ENCODE measurements around the gene ABCC5. TPM values are rescaled to one million over a fixed set of nuclear protein-coding genes. Genes with fewer than 3 reads are reported as not detected.

ABCC5 gene
- total RNA-seq, 1 donor from 2014 or later: 52.0 TPM

- no peak overlapping the region for H2AFZ ChIP-seq (ENCODE audit: low read depth, low read length)
- no peak overlapping the region for H3K27ac ChIP-seq (ENCODE audit: low read depth, low read length)
- H3K9ac ChIP-seq (ENCODE audit: low read length): no peak overlapping the region
- TF ChIP-seq, protein P1, sequence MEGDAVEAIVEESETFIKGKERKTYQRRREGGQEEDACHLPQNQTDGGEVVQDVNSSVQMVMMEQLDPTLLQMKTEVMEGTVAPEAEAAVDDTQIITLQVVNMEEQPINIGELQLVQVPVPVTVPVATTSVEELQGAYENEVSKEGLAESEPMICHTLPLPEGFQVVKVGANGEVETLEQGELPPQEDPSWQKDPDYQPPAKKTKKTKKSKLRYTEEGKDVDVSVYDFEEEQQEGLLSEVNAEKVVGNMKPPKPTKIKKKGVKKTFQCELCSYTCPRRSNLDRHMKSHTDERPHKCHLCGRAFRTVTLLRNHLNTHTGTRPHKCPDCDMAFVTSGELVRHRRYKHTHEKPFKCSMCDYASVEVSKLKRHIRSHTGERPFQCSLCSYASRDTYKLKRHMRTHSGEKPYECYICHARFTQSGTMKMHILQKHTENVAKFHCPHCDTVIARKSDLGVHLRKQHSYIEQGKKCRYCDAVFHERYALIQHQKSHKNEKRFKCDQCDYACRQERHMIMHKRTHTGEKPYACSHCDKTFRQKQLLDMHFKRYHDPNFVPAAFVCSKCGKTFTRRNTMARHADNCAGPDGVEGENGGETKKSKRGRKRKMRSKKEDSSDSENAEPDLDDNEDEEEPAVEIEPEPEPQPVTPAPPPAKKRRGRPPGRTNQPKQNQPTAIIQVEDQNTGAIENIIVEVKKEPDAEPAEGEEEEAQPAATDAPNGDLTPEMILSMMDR (IDR thresholded peaks at IDR 0.05; ENCODE audit: insufficient read depth, low read depth, low read length): no peak
- no peak for TF ChIP-seq EZH2 (IDR thresholded peaks at IDR 0.05; ENCODE audit: insufficient read depth, low read length)
- H3K36me3 ChIP-seq (ENCODE audit: insufficient read depth, low read length): peaks cover 30% of the 10 kb centered on the region
- H3K4me2 ChIP-seq (ENCODE audit: low read length): no peak overlapping the region
- no peak overlapping the region for H3K27ac Mint-ChIP-seq (ENCODE audit: unreplicated experiment)
- H3K79me2 ChIP-seq (ENCODE audit: insufficient read depth, low read length): no peaks in the 10 kb centered on the region
- no peaks in the 10 kb centered on the region for H4K20me1 ChIP-seq (ENCODE audit: insufficient read depth, low read length)
- H3K9me3 Mint-ChIP-seq (ENCODE audit: unreplicated experiment): no peaks in the 10 kb centered on the region
- H3K9me3 ChIP-seq (ENCODE audit: insufficient read depth, low read depth, low read length): no peaks in the 10 kb centered on the region
- H3K4me1 ChIP-seq (ENCODE audit: insufficient read depth, low read length): no peaks in the 10 kb centered on the region
- FAIRE-seq (no peak), DNase-seq (ENCODE audit: low read depth) (no peak)
- peaks cover 34% of the 10 kb centered on the region for H3K36me3 Mint-ChIP-seq (ENCODE audit: low read depth, unreplicated experiment)
- H3K4me3 ChIP-seq (ENCODE audit: insufficient read depth, low read depth, low read length): no peak overlapping the region
- no peak overlapping the region for H3K4me3 Mint-ChIP-seq (ENCODE audit: unreplicated experiment)
- H3K27me3 Mint-ChIP-seq (ENCODE audit: low read depth, unreplicated experiment): no peaks in the 10 kb centered on the region
- no peaks in the 10 kb centered on the region for H3K4me1 Mint-ChIP-seq (ENCODE audit: low read depth, unreplicated experiment)
- no peaks in the 10 kb centered on the region for H3K27me3 ChIP-seq (ENCODE audit: insufficient read depth, low read length)
Measured at GRCh38 chr3:183962807-183963206, 54.9 kb downstream of the ABCC5 start.

DNA sequence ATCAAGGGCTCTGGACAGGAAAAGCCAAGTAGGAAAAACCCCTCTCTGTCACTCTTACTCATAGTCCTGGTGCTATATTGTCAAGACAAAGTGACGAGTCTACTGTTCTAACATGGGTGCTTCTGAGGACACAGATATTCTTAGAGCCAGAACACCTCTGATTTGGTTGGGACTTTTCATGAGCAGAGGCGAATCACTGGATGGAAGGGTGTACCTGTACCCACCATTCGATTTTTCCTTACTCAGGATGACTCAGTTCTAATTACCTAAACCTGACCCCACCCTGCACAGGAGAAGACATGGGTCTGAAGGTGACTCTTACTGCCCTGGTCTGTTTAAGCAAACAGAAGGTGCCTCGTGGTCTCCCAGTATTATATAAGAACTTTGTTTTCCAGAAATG lies 58.5 kb downstream of the ABCC5 start:
- Histone ChIP-seq H3K4me3 (ENCODE audit: insufficient read depth, low read depth, low read length) (no peak overlapping the region), H4K20me1 (ENCODE audit: insufficient read depth, low read length) (no peaks in the 10 kb centered on the region), H3K4me1 (ENCODE audit: insufficient read depth, low read length) (no peaks in the 10 kb centered on the region), H3K27me3 (ENCODE audit: insufficient read depth, low read length) (no peaks in the 10 kb centered on the region), H2AFZ (ENCODE audit: low read depth, low read length) (no peak overlapping the region), H3K4me2 (ENCODE audit: low read length) (no peak overlapping the region), H3K27ac (ENCODE audit: low read depth, low read length) (no peak overlapping the region), H3K9ac (ENCODE audit: low read length) (no peak overlapping the region), H3K79me2 (ENCODE audit: insufficient read depth, low read length) (no peaks in the 10 kb centered on the region), H3K36me3 (ENCODE audit: insufficient read depth, low read length) (peaks cover 27% of the 10 kb centered on the region), H3K9me3 (ENCODE audit: insufficient read depth, low read depth, low read length) (no peaks in the 10 kb centered on the region)
- H3K27me3 Mint-ChIP-seq (ENCODE audit: low read depth, unreplicated experiment): no peaks in the 10 kb centered on the region
- TF ChIP-seq, protein P1 (IDR thresholded peaks at IDR 0.05; ENCODE audit: insufficient read depth, low read depth, low read length): no peak
- TF ChIP-seq EZH2 (IDR thresholded peaks at IDR 0.05; ENCODE audit: insufficient read depth, low read length): no peak
- no peaks in the 10 kb centered on the region for H3K9me3 Mint-ChIP-seq (ENCODE audit: unreplicated experiment)
- DNase-seq (ENCODE audit: low read depth) (no peak), FAIRE-seq (no peak)
- H3K27ac Mint-ChIP-seq (ENCODE audit: unreplicated experiment): no peak overlapping the region
- no peaks in the 10 kb centered on the region for H3K4me1 Mint-ChIP-seq (ENCODE audit: low read depth, unreplicated experiment)
- no peak overlapping the region for H3K4me3 Mint-ChIP-seq (ENCODE audit: unreplicated experiment)
- H3K36me3 Mint-ChIP-seq (ENCODE audit: low read depth, unreplicated experiment): peaks cover 26% of the 10 kb centered on the region

DNA sequence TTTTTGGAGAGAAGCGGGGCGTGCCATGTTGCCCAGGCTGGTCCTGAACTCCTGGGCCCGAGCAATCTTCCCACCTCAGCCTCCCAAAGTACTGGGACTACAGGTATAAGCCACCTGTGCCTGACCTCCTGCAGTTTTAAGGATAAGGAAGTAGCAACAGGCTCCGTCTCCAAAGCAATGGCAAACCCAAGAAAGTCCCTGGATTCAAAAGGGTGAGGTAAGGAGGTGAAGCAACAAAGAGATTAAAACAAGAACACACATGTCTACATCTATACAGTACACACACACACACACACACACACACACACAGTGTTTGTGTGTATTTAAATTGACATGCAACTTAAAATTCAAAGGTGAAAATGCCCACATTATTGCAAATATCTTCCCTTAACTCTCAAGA lies 58.9 kb downstream of the ABCC5 start:
- H3K36me3 Mint-ChIP-seq (ENCODE audit: low read depth, unreplicated experiment): peaks cover 23% of the 10 kb centered on the region
- H2AFZ ChIP-seq (ENCODE audit: low read depth, low read length): no peak overlapping the region
- H3K9ac ChIP-seq (ENCODE audit: low read length): no peak overlapping the region
- DNase-seq (ENCODE audit: low read depth) (no peak), FAIRE-seq (no peak)
- H3K4me2 ChIP-seq (ENCODE audit: low read length): no peak overlapping the region
- no peak overlapping the region for H3K4me3 Mint-ChIP-seq (ENCODE audit: unreplicated experiment)
- no peaks in the 10 kb centered on the region for H3K27me3 ChIP-seq (ENCODE audit: insufficient read depth, low read length)
- H3K36me3 ChIP-seq (ENCODE audit: insufficient read depth, low read length): peaks cover 24% of the 10 kb centered on the region
- no peaks in the 10 kb centered on the region for H3K9me3 ChIP-seq (ENCODE audit: insufficient read depth, low read depth, low read length)
- no peak overlapping the region for H3K27ac Mint-ChIP-seq (ENCODE audit: unreplicated experiment)
- no peaks in the 10 kb centered on the region for H3K79me2 ChIP-seq (ENCODE audit: insufficient read depth, low read length)
- H3K4me1 ChIP-seq (ENCODE audit: insufficient read depth, low read length): no peaks in the 10 kb centered on the region
- TF ChIP-seq EZH2 (IDR thresholded peaks at IDR 0.05; ENCODE audit: insufficient read depth, low read length): no peak
- TF ChIP-seq, protein P1 (IDR thresholded peaks at IDR 0.05; ENCODE audit: insufficient read depth, low read depth, low read length): no peak
- H3K4me1 Mint-ChIP-seq (ENCODE audit: low read depth, unreplicated experiment): no peaks in the 10 kb centered on the region
- no peaks in the 10 kb centered on the region for H4K20me1 ChIP-seq (ENCODE audit: insufficient read depth, low read length)
- no peak overlapping the region for H3K27ac ChIP-seq (ENCODE audit: low read depth, low read length)
- no peaks in the 10 kb centered on the region for H3K27me3 Mint-ChIP-seq (ENCODE audit: low read depth, unreplicated experiment)
- H3K4me3 ChIP-seq (ENCODE audit: insufficient read depth, low read depth, low read length): no peak overlapping the region
- H3K9me3 Mint-ChIP-seq (ENCODE audit: unreplicated experiment): no peaks in the 10 kb centered on the region

Measured in astrocyte (in vitro differentiated cells and primary cell).